ENCODE data around the gene TTN.
A peak's percentile ranks its signal among the peaks of the same experiment; 100 is the strongest.

Gene TTN

GRCh38 chr2:178810422-178810821 lies 3.2 kb upstream of the TTN start:
- DNase-seq = no peak

- DNase-seq = no peak
Observed at GRCh38 chr2:178806543-178806942, 680 bp downstream of the TTN start.

- DNase-seq = no peak
Observed at GRCh38 chr2:178805457-178805856, 1.8 kb downstream of the TTN start.

- no peak for DNase-seq
Observed at GRCh38 chr2:178804791-178805190, 2.4 kb downstream of the TTN start.

- DNase-seq = no peak
Observed at GRCh38 chr2:178800510-178800909, 6.7 kb downstream of the TTN start.

- DNase-seq = no peak
Observed at GRCh38 chr2:178799305-178799704, 7.9 kb downstream of the TTN start.

- DNase-seq = peak; percentile 5
Observed at GRCh38 chr2:178796079-178796677, 11.0 kb downstream of the TTN start.

GRCh38 chr2:178787934-178788333 lies 19.3 kb downstream of the TTN start:
- no peak for DNase-seq

- no peak for DNase-seq
Observed at GRCh38 chr2:178787155-178787554, 20.1 kb downstream of the TTN start.

GRCh38 chr2:178783889-178784288 lies 23.3 kb downstream of the TTN start:
- DNase-seq = no peak

GRCh38 chr2:178782236-178782635 lies 25.0 kb downstream of the TTN start:
- DNase-seq = no peak

GRCh38 chr2:178777577-178777976 lies 29.6 kb downstream of the TTN start:
- no peak for DNase-seq

GRCh38 chr2:178776751-178777150 lies 30.5 kb downstream of the TTN start:
- DNase-seq = no peak

- no peak for DNase-seq
Observed at GRCh38 chr2:178775975-178776374, 31.2 kb downstream of the TTN start.

GRCh38 chr2:178770518-178770917 lies 36.7 kb downstream of the TTN start:
- DNase-seq = no peak

GRCh38 chr2:178767094-178768060 lies 39.8 kb downstream of the TTN start:
- no peak for DNase-seq

- no peak for DNase-seq
Observed at GRCh38 chr2:178764097-178764496, 43.1 kb downstream of the TTN start.

- no peak for DNase-seq
Observed at GRCh38 chr2:178761759-178762371, 45.4 kb downstream of the TTN start.

- DNase-seq = no peak
Observed at GRCh38 chr2:178756843-178757242, 50.4 kb downstream of the TTN start.

- no peak for DNase-seq
Observed at GRCh38 chr2:178756343-178756742, 50.9 kb downstream of the TTN start.

- DNase-seq = no peak
Observed at GRCh38 chr2:178747767-178748166, 59.5 kb downstream of the TTN start.

GRCh38 chr2:178734518-178734917 lies 72.7 kb downstream of the TTN start:
- no peak for DNase-seq

GRCh38 chr2:178733975-178734374 lies 73.2 kb downstream of the TTN start:
- DNase-seq = no peak

- DNase-seq = no peak
Observed at GRCh38 chr2:178732913-178733312, 74.3 kb downstream of the TTN start.

All from DMS 273 treated with DMSO at 0.1 percent for 48 hours (cell line).